ENCODE measurements around the gene AGBL5.

AGBL5 gene

DNA sequence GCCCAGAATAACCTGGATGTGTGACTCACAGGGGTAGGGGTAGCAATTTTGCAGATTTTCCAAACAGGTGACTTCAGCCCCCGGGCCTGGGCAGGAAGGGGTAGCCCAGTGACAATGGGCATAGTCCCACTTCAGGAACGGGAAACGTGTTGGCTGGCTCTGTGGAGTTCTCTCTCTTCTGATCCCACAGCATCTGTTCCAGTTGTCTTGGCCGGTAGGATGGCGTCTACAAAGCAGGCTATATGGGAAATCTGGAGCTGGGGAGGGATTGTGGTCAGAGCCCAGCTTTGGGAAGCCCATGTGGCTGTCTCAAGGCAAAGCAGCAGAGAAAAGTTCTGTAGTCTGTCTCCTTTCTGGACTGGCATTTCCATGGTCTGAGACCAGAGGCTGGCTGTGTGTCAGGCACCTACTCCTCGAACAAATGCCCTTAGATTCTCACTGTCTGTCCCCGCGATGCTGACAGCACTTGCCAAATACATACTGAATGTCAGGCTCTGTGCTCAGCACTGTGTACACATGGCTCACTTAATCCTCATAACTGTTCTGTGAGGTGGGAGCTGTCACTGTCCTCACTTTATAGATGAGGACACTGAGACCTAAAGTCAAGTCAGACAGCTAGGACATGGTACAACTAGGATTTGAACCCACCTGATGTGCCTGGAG, 36.6 kb upstream of the AGBL5 start:
- Histone ChIP-seq H3K27me3 (ENCODE audit: insufficient read depth, poor library complexity, severe bottlenecking) (no peaks in the 10 kb centered on the region), H3K4me3 (replicated peaks; ENCODE audit: insufficient read depth, low read length) (no peak overlapping the region), H3K27ac (replicated peaks) (no peak overlapping the region)
- no peak for DNase-seq (ENCODE audit: low read depth in 1 of 2, low spot score in 1 of 2)
- TF ChIP-seq, protein P1, sequence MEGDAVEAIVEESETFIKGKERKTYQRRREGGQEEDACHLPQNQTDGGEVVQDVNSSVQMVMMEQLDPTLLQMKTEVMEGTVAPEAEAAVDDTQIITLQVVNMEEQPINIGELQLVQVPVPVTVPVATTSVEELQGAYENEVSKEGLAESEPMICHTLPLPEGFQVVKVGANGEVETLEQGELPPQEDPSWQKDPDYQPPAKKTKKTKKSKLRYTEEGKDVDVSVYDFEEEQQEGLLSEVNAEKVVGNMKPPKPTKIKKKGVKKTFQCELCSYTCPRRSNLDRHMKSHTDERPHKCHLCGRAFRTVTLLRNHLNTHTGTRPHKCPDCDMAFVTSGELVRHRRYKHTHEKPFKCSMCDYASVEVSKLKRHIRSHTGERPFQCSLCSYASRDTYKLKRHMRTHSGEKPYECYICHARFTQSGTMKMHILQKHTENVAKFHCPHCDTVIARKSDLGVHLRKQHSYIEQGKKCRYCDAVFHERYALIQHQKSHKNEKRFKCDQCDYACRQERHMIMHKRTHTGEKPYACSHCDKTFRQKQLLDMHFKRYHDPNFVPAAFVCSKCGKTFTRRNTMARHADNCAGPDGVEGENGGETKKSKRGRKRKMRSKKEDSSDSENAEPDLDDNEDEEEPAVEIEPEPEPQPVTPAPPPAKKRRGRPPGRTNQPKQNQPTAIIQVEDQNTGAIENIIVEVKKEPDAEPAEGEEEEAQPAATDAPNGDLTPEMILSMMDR (IDR thresholded peaks at IDR 0.05; ENCODE audit: insufficient read depth, low read length), result no peak
- TF ChIP-seq, protein P2, sequence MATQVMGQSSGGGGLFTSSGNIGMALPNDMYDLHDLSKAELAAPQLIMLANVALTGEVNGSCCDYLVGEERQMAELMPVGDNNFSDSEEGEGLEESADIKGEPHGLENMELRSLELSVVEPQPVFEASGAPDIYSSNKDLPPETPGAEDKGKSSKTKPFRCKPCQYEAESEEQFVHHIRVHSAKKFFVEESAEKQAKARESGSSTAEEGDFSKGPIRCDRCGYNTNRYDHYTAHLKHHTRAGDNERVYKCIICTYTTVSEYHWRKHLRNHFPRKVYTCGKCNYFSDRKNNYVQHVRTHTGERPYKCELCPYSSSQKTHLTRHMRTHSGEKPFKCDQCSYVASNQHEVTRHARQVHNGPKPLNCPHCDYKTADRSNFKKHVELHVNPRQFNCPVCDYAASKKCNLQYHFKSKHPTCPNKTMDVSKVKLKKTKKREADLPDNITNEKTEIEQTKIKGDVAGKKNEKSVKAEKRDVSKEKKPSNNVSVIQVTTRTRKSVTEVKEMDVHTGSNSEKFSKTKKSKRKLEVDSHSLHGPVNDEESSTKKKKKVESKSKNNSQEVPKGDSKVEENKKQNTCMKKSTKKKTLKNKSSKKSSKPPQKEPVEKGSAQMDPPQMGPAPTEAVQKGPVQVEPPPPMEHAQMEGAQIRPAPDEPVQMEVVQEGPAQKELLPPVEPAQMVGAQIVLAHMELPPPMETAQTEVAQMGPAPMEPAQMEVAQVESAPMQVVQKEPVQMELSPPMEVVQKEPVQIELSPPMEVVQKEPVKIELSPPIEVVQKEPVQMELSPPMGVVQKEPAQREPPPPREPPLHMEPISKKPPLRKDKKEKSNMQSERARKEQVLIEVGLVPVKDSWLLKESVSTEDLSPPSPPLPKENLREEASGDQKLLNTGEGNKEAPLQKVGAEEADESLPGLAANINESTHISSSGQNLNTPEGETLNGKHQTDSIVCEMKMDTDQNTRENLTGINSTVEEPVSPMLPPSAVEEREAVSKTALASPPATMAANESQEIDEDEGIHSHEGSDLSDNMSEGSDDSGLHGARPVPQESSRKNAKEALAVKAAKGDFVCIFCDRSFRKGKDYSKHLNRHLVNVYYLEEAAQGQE (IDR thresholded peaks at IDR 0.05; ENCODE audit: insufficient replicate concordance, low read depth), result no peak
- no peak for TF ChIP-seq POLR2AphosphoS5 (IDR thresholded peaks at IDR 0.05; ENCODE audit: low read depth)
- no peak for TF ChIP-seq GABPA (IDR thresholded peaks at IDR 0.05; ENCODE audit: low read depth)
- no peak for TF ChIP-seq SPI1 (IDR thresholded peaks at IDR 0.05; ENCODE audit: borderline replicate concordance, low read depth)

DNA sequence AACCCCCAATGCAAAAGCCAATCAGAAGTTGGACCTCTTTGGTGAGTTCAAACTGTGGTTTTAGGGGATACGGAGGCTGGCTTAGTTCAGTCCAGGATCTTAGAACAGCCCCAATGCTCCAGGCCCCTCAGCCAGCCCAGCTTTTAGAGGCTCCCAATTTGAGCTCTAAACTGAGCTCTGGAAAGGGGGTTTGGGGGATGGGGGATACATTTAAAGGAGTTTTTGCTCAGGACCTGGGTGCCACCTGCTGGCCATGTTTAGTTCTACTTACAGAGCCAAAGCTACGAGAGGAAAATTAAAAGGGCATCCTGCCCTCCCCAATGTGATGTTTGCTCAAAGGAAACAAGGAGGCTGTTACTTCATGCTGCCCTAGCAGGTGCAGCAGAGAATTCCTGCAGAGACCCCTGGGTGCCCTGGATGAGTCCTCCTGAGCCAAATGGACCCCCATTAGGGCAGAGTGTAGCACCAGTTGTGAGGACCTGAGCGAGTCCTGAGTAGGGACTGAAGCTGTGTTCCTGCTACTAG, 34.6 kb upstream of the AGBL5 start:
- no peak overlapping the region for H3K27ac ChIP-seq (replicated peaks)

DNA sequence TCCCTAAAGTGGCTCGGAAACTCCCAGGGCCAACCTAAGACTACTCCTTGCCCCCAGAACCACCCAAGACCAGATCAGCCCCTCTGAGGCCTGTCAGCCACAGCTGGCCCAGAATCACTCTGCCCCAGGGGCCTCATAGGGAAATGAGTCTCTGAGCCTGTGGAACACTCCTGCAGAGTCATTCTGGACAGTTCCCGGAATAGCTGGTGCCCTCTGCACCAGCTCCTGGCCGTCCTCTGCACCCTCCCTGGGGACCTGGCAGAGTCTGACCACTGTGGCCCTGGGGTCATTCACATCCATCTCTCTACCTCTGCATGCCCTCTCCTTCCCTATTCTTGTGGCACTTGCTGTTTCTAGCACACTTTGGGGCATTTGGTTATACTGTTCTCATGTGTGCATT, 33.3 kb upstream of the AGBL5 start:
- DNase-seq (ENCODE audit: low read depth in 1 of 2, low spot score in 1 of 2), result no peak
- H3K27ac ChIP-seq (replicated peaks), result no peak overlapping the region
- H3K4me3 ChIP-seq (replicated peaks; ENCODE audit: insufficient read depth, low read length), result no peak overlapping the region
- no peaks in the 10 kb centered on the region for H3K27me3 ChIP-seq (ENCODE audit: insufficient read depth, poor library complexity, severe bottlenecking)
- TF ChIP-seq SPI1 (IDR thresholded peaks at IDR 0.05; ENCODE audit: borderline replicate concordance, low read depth) (no peak), GABPA (IDR thresholded peaks at IDR 0.05; ENCODE audit: low read depth) (no peak), POLR2AphosphoS5 (IDR thresholded peaks at IDR 0.05; ENCODE audit: low read depth) (no peak)
- TF ChIP-seq, protein P1 (IDR thresholded peaks at IDR 0.05; ENCODE audit: insufficient read depth, low read length), result no peak
- TF ChIP-seq, protein P2 (IDR thresholded peaks at IDR 0.05; ENCODE audit: insufficient replicate concordance, low read depth), result no peak

More for the DNA sequence above, 34.6 kb upstream of the AGBL5 start:
- no peaks in the 10 kb centered on the region for H3K27me3 ChIP-seq (ENCODE audit: insufficient read depth, poor library complexity, severe bottlenecking)
- no peak overlapping the region for H3K4me3 ChIP-seq (replicated peaks; ENCODE audit: insufficient read depth, low read length)
- peak in 1 of 2 experiments; percentile 40 for DNase-seq (ENCODE audit: low read depth in 1 of 2, low spot score in 1 of 2)
- TF ChIP-seq, protein P1 (IDR thresholded peaks at IDR 0.05; ENCODE audit: insufficient read depth, low read length), result peak; percentile 46
- TF ChIP-seq, protein P2 (IDR thresholded peaks at IDR 0.05; ENCODE audit: insufficient replicate concordance, low read depth), result no peak
- no peak for TF ChIP-seq GABPA (IDR thresholded peaks at IDR 0.05; ENCODE audit: low read depth)
- TF ChIP-seq SPI1 (IDR thresholded peaks at IDR 0.05; ENCODE audit: borderline replicate concordance, low read depth), result no peak

Data from HL-60 (cell line).